CD14-positive monocyte (primary cell): ENCODE data around the gene CTTN. TPM values are rescaled to one million over a fixed set of nuclear protein-coding genes. Genes with fewer than 3 reads are reported as not detected.

Experiments
- DNase-seq, 3 donors: peaks; one replicate each; pipeline ENCODE4 v3.0.0-alpha.2; 2011 to 2022
- H2AFZ ChIP-seq: 2 replicates; pipeline ENCODE4 v1.6.0; 2012; ENCODE audit warnings: mild to moderate bottlenecking, low read depth, low read length, inconsistent platforms; ENCODE audit not compliant: insufficient read depth, poor library complexity, severe bottlenecking
- H3K27ac ChIP-seq, 2 donors: 1 replicate in 1 of 2; 2 replicates in 1 of 2; pipeline ENCODE4 v1.5.1; 2012 to 2013; ENCODE audit warnings: low read length in 2 of 2, control low read depth in 1 of 2, inconsistent platforms in 1 of 2, low read depth in 1 of 2, mild to moderate bottlenecking in 1 of 2
- H3K27me3 ChIP-seq, 2 donors: one replicate each; pipeline versions ENCODE4 v1.6.0 to v1.6.1; 2011 to 2013; ENCODE audit warnings: low read length in 2 of 2; ENCODE audit not compliant: control insufficient read depth in 2 of 2, insufficient read depth in 2 of 2
- H3K36me3 ChIP-seq, 2 donors: replicated peaks in 1 of 2; 1 replicate in 1 of 2; 2 replicates in 1 of 2; pipeline versions ENCODE4 v1.5.1 to v1.6.1; 2012 to 2013; ENCODE audit warnings: low read length in 2 of 2, control low read depth in 1 of 2, inconsistent platforms in 1 of 2, mild to moderate bottlenecking in 1 of 2; ENCODE audit not compliant: insufficient read depth in 2 of 2, control insufficient read depth in 1 of 2
- H3K4me1 ChIP-seq, 2 donors: 1 replicate in 1 of 2; 2 replicates in 1 of 2; pipeline versions ENCODE4 v1.5.1 to v1.6.1; 2012 to 2013; ENCODE audit warnings: low read length in 2 of 2, control low read depth in 1 of 2, inconsistent platforms in 1 of 2, mild to moderate bottlenecking in 1 of 2, moderate library complexity in 1 of 2; ENCODE audit not compliant: insufficient read depth in 2 of 2, control insufficient read depth in 1 of 2
- H3K4me2 ChIP-seq: replicated peaks from 2 replicates; pipeline ENCODE3; 2012; ENCODE audit warnings: low read length, moderate library complexity, mild to moderate bottlenecking; ENCODE audit not compliant: poor library complexity, severe bottlenecking; ENCODE audit errors: extremely low read depth
- H3K4me3 ChIP-seq, 3 experiments: fragments of 200-600 bp in 1 of 3; sonication (generic) in 1 of 3; replicated peaks in 1 of 3; 1 replicate in 2 of 3; 2 replicates in 1 of 3; pipeline ENCODE4 v1.5.1; 2011 to 2013; ENCODE audit warnings: low read length in 3 of 3, mild to moderate bottlenecking in 3 of 3, control low read depth in 2 of 3, low read depth in 2 of 3, inconsistent platforms in 1 of 3, moderate library complexity in 1 of 3
- H3K79me2 ChIP-seq: 2 replicates; pipeline ENCODE4 v1.6.0; 2012; ENCODE audit warnings: mild to moderate bottlenecking, control low read depth, inconsistent platforms, low read length, moderate library complexity; ENCODE audit not compliant: insufficient read depth
- H3K9ac ChIP-seq: 2 replicates; pipeline ENCODE4 v1.6.0; 2017; ENCODE audit warnings: low read length, mild to moderate bottlenecking; ENCODE audit not compliant: insufficient read depth, poor library complexity, severe bottlenecking
- H3K9me3 ChIP-seq, 2 donors: replicated peaks in 1 of 2; 1 replicate in 1 of 2; 2 replicates in 1 of 2; pipeline versions ENCODE4 v1.5.1 to v1.6.1; 2012 to 2013; ENCODE audit warnings: low read length in 2 of 2, control low read depth in 1 of 2; ENCODE audit not compliant: control insufficient read depth in 1 of 2, insufficient read depth in 1 of 2
- H4K20me1 ChIP-seq: 2 replicates; pipeline ENCODE4 v1.6.0; 2012; ENCODE audit warnings: mild to moderate bottlenecking, low read length, control low read depth, moderate library complexity; ENCODE audit not compliant: insufficient read depth
- H3K27ac Mint-ChIP-seq, 7 donors: one replicate each; pipeline ENCODE4 v1.8.0; 2020; ENCODE audit warnings: mild to moderate bottlenecking in 7 of 7, mixed read lengths in 7 of 7, moderate library complexity in 6 of 7, inconsistent platforms in 2 of 7
- H3K27me3 Mint-ChIP-seq, 3 donors: one replicate each; pipeline ENCODE4 v1.8.0; 2021 to 2022; ENCODE audit warnings: low read depth in 3 of 3, mild to moderate bottlenecking in 3 of 3, mixed read lengths in 3 of 3, moderate library complexity in 3 of 3, inconsistent platforms in 1 of 3
- H3K36me3 Mint-ChIP-seq, 2 donors: one replicate each; pipeline ENCODE4 v1.8.0; 2020; ENCODE audit warnings: mixed read lengths in 2 of 2, inconsistent platforms in 1 of 2, mild to moderate bottlenecking in 1 of 2
- H3K4me1 Mint-ChIP-seq: one replicate; pipeline ENCODE4 v1.8.0; 2020; ENCODE audit warnings: mild to moderate bottlenecking, mixed read lengths
- H3K4me3 Mint-ChIP-seq, 2 donors: one replicate each; pipeline ENCODE4 v1.8.0; 2020; ENCODE audit warnings: mild to moderate bottlenecking in 2 of 2, mixed read lengths in 2 of 2, moderate library complexity in 1 of 2
- H3K9me3 Mint-ChIP-seq, 7 donors: one replicate each; pipeline ENCODE4 v1.8.0; 2020 to 2022; ENCODE audit warnings: mixed read lengths in 7 of 7, mild to moderate bottlenecking in 6 of 7, moderate library complexity in 6 of 7, inconsistent platforms in 2 of 7
- WGBS: methylation state at CpG from one replicate; pipeline ENCODE4 v1.1.5; 2013; ENCODE audit warnings: missing lambda C conversion rate; ENCODE audit not compliant: insufficient coverage; 5-methylcytosine and 5-hydroxymethylcytosine counted together
- intact Hi-C, 2 donors: fragments of 100-400 bp; cut with micrococcal nuclease; formaldehyde crosslinking; loops; one replicate each; pipeline versions ENCODE4 v1.15.0 to v1.15.1; 2023
- polyA plus RNA-seq, 3 donors: library from polyadenylated mRNA; depleted of rRNA in 1 of 3; unstranded in 2 of 3; stranded (reverse) in 1 of 3; fragments of 300-500 nt in 2 of 3; fragments of >200 nt in 1 of 3; fragmentation: Illumina TruSeq in 2 of 3; gene quantifications; 1 replicate in 2 of 3; 2 replicates in 1 of 3; pipeline ENCODE4 v1.2.3, GENCODE V29; 2012 to 2021
- TF ChIP-seq, protein P1 (sequence below): fragments of 200-600 bp; IDR thresholded peaks from one replicate; pipeline ENCODE4 v1.8.0; 2022; ENCODE audit warnings: antibody characterized with exemption, mild to moderate bottlenecking

The CTTN gene
- polyA plus RNA-seq, 3 donors = 0.05 to 0.11 TPM; not detected in 1

DNA sequence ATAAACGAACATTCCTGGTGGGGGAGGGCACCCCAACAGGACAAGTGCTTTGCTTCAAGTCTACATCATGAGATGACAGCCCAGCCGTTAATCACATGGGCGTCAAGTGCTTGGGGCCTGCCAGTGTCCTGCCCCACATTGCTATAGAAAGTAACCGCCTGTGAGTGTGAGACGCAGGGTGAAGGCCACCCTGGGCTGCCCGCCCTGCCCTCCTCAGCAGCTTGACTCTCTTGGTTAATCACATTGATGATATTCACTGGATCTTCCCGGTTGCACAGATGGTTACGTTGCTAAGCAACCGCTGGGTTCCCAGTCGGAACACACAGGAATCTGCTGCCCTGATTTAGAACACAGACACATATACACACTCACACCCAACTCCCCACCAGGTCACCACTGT, 79.3 kb downstream of the CTTN start:
- TF ChIP-seq, protein P1, sequence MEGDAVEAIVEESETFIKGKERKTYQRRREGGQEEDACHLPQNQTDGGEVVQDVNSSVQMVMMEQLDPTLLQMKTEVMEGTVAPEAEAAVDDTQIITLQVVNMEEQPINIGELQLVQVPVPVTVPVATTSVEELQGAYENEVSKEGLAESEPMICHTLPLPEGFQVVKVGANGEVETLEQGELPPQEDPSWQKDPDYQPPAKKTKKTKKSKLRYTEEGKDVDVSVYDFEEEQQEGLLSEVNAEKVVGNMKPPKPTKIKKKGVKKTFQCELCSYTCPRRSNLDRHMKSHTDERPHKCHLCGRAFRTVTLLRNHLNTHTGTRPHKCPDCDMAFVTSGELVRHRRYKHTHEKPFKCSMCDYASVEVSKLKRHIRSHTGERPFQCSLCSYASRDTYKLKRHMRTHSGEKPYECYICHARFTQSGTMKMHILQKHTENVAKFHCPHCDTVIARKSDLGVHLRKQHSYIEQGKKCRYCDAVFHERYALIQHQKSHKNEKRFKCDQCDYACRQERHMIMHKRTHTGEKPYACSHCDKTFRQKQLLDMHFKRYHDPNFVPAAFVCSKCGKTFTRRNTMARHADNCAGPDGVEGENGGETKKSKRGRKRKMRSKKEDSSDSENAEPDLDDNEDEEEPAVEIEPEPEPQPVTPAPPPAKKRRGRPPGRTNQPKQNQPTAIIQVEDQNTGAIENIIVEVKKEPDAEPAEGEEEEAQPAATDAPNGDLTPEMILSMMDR = no peak
- Histone ChIP-seq H3K4me2 (no peak overlapping the region), H3K4me1 (no peaks in the 10 kb centered on the region), H4K20me1 (no peaks in the 10 kb centered on the region), H2AFZ (no peak overlapping the region), H3K4me3 (no peak overlapping the region), H3K27me3 (no peaks in the 10 kb centered on the region), H3K27ac (no peak overlapping the region), H3K9ac (no peak overlapping the region), H3K9me3 (no peaks in the 10 kb centered on the region), H3K79me2 (no peaks in the 10 kb centered on the region), H3K36me3 (no peaks in the 10 kb centered on the region)
- Mint-ChIP-seq H3K36me3 (no peaks in the 10 kb centered on the region), H3K9me3 (no peaks in the 10 kb centered on the region), H3K4me1 (no peaks in the 10 kb centered on the region), H3K4me3 (no peak overlapping the region), H3K27me3 (peaks cover 0 to 5% (median 3%) of the 10 kb centered on the region in 3 donors), H3K27ac (no peak overlapping the region)
- no peak for DNase-seq
- 95% methylated on average over 7 of the region's 10 CpGs for WGBS
- intact Hi-C loops = loop anchor here in 1 of 2 donors (10.0 kb wide), 1 partner anchor 277 kb away; no protein-coding TSS in a partner anchor

DNA sequence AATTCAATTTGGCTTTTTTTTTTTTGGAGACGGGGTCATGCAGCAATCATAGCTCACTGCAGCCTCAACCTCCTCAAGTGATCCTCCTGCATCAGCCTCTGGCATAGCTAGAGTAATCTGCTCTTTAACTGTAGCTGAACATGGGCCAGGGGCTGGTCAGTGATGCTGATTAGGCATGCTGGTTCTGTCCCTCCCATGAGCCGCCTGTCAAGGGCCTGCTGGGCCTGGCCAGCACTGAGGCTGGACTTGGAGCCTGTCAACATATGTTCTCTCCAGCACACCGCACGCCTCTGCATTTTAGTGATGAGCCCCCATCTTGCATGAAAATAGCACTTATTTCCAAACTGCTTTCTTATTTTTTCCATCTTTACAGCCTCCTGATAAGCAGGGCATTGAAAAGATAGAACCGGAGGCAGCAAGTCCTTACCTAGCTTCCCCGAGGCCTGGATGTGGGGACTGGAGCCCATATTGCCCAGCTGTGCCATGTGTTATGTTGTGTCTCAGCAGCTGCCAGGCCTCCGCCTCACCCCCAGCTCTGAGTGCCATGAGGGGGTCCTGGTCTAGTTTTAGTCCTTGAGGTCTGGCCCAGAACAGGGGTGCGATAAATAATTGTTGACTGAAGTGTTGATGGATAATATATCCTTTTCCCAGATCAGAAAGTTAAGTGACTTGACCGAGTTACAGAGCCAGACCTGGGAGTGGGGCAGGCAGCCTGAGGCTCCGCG, 80.0 kb downstream of the CTTN start:
- no peaks in the 10 kb centered on the region for H3K36me3 Mint-ChIP-seq
- Histone ChIP-seq H3K9ac (no peak overlapping the region), H3K79me2 (no peaks in the 10 kb centered on the region), H3K27me3 (no peaks in the 10 kb centered on the region), H2AFZ (no peak overlapping the region), H3K4me1 (no peaks in the 10 kb centered on the region), H3K9me3 (no peaks in the 10 kb centered on the region), H3K4me2 (no peak overlapping the region), H3K27ac (no peak overlapping the region), H3K36me3 (no peaks in the 10 kb centered on the region), H4K20me1 (no peaks in the 10 kb centered on the region), H3K4me3 (no peak overlapping the region)
- H3K4me3 Mint-ChIP-seq = no peak overlapping the region
- TF ChIP-seq, protein P1 = no peak
- no peak overlapping the region for H3K27ac Mint-ChIP-seq
- no peak for DNase-seq
- peaks cover 5% of the 10 kb centered on the region for H3K4me1 Mint-ChIP-seq
- H3K9me3 Mint-ChIP-seq = no peaks in the 10 kb centered on the region
- peaks cover 0 to 4% (median 3%) of the 10 kb centered on the region in 3 donors for H3K27me3 Mint-ChIP-seq
- WGBS = 91% methylated on average over 9 of the region's 11 CpGs
- intact Hi-C loops = loop anchor here in 1 of 2 donors (10.0 kb wide), 1 partner anchor 276 kb away; no protein-coding TSS in a partner anchor
